Urothelium cell line (cell line): ENCODE results near the gene MPP2.
A peak's percentile ranks its signal among the peaks of the same experiment; 100 is the strongest.
"Not testable (repeated sequence)": the region's sequence is repeated elsewhere in the genome, so short reads cannot be mapped to it uniquely, and the experiment has no call there.

Experiments
- DNase-seq: peaks from one replicate; pipeline ENCODE4 v3.0.0; 2011; ENCODE audit warnings: low spot score, mixed read lengths
- FAIRE-seq: peaks from 2 replicates; lab custom pipeline; 2011; peaks lifted over from hg19 to GRCh38; lab: Jason Lieb, UNC

Gene MPP2

GRCh38 chr17:43907425-43907981 is at the start of gene MPP2:
MPP2 (minus strand) TSS chr17:43907536; CDS start chr17:43904460, 3,076 bp downstream.
- peak; percentile 90 for DNase-seq
- no peak for FAIRE-seq

- FAIRE-seq (no peak), DNase-seq (peak; percentile 57)
Observed at GRCh38 chr17:43956222-43956621, 48.9 kb upstream of the MPP2 start.

GRCh38 chr17:43953746-43954145 is 46.4 kb upstream of the MPP2 start, which contains the start of gene PYY:
PYY (minus strand) TSS chr17:43953940; CDS start chr17:43953483, 457 bp downstream.
- DNase-seq (no peak), FAIRE-seq (peak; percentile 23)

GRCh38 chr17:43952724-43953666 is 45.7 kb upstream of the MPP2 start:
- FAIRE-seq (no peak), DNase-seq (no peak)

- DNase-seq (no peak), FAIRE-seq (no peak)
Observed at GRCh38 chr17:43952351-43952723, 45.0 kb upstream of the MPP2 start.

- no peak for FAIRE-seq
- no peak for DNase-seq
Observed at GRCh38 chr17:43951750-43952149, 44.4 kb upstream of the MPP2 start.

- FAIRE-seq: no peak
- DNase-seq: no peak
Observed at GRCh38 chr17:43950554-43950953, 43.2 kb upstream of the MPP2 start.

- FAIRE-seq: no peak
- DNase-seq: no peak
Observed at GRCh38 chr17:43949781-43950180, 42.4 kb upstream of the MPP2 start.

GRCh38 chr17:43946781-43947180 is 39.4 kb upstream of the MPP2 start:
- no peak for DNase-seq
- no peak for FAIRE-seq

GRCh38 chr17:43945074-43945829 is 37.9 kb upstream of the MPP2 start:
- FAIRE-seq (no peak), DNase-seq (no peak)

- DNase-seq (no peak), FAIRE-seq (peak; percentile 13)
Observed at GRCh38 chr17:43942051-43942685, 34.8 kb upstream of the MPP2 start, which contains the start of gene PPY. PPY (minus strand) TSS chr17:43942476; CDS start chr17:43941654, 822 bp downstream.

GRCh38 chr17:43940630-43941029 is 33.3 kb upstream of the MPP2 start:
- DNase-seq (peak; percentile 62), FAIRE-seq (peak; percentile 27)

GRCh38 chr17:43939886-43940285 is 32.5 kb upstream of the MPP2 start:
- no peak for DNase-seq
- peak; percentile 70 for FAIRE-seq

- DNase-seq, FAIRE-seq: not testable (repeated sequence)
Observed at GRCh38 chr17:43939452-43939851, 32.1 kb upstream of the MPP2 start.

GRCh38 chr17:43938838-43939182 is 31.5 kb upstream of the MPP2 start:
- FAIRE-seq: no peak
- DNase-seq: no peak

GRCh38 chr17:43936434-43936833 is 29.1 kb upstream of the MPP2 start:
- no peak for FAIRE-seq
- no peak for DNase-seq

GRCh38 chr17:43935926-43936261 is 28.6 kb upstream of the MPP2 start:
- FAIRE-seq: no peak

GRCh38 chr17:43935204-43935925 is 28.0 kb upstream of the MPP2 start:
- DNase-seq (no peak), FAIRE-seq (no peak)

More at GRCh38 chr17:43935926-43936261, 28.6 kb upstream of the MPP2 start:
- DNase-seq: no peak

- FAIRE-seq (no peak), DNase-seq (no peak)
Observed at GRCh38 chr17:43932923-43933322, 25.6 kb upstream of the MPP2 start.

GRCh38 chr17:43932357-43932756 is 25.0 kb upstream of the MPP2 start:
- DNase-seq (no peak), FAIRE-seq (no peak)
